Colon (tissue), 2 donors: ENCODE measurements around the gene SMCR8.
"Not testable (repeated sequence)": the region's sequence is repeated elsewhere in the genome, so short reads cannot be mapped to it uniquely, and the experiment has no call there.

Source experiments
- FAIRE-seq: peaks from 2 replicates; lab custom pipeline; 2012; peaks lifted over from hg19 to GRCh38; lab: Jason Lieb, UNC
- donor health status: control.
- donor health status: control.

The SMCR8 gene

GRCh38 chr17:18314731-18315561 lies at the start of gene SMCR8, which contains the start of gene TOP3A:
Gene SMCR8, plus strand, starts transcription at chr17:18315293. Its CDS starts 497 bp downstream, at chr17:18315790.
Gene TOP3A, minus strand, starts transcription at chr17:18314994. Its CDS starts 216 bp downstream, at chr17:18314778.
- no peak for FAIRE-seq

- FAIRE-seq: no peak
Observed at GRCh38 chr17:18267366-18267765, 47.7 kb upstream of the SMCR8 start.

GRCh38 chr17:18267927-18268711 lies 47.0 kb upstream of the SMCR8 start:
- no peak for FAIRE-seq

- FAIRE-seq: no peak
Observed at GRCh38 chr17:18270046-18270931, 44.8 kb upstream of the SMCR8 start.

- FAIRE-seq: no peak
Observed at GRCh38 chr17:18277076-18277475, 38.0 kb upstream of the SMCR8 start.

- FAIRE-seq: no peak
Observed at GRCh38 chr17:18278867-18279266, 36.2 kb upstream of the SMCR8 start.

- no peak for FAIRE-seq
Observed at GRCh38 chr17:18280249-18280648, 34.8 kb upstream of the SMCR8 start.

- FAIRE-seq: no peak
Observed at GRCh38 chr17:18280766-18281371, 34.2 kb upstream of the SMCR8 start.

GRCh38 chr17:18281788-18282187 lies 33.3 kb upstream of the SMCR8 start:
- FAIRE-seq: no peak

- no peak for FAIRE-seq
Observed at GRCh38 chr17:18285296-18285695, 29.8 kb upstream of the SMCR8 start.

GRCh38 chr17:18291718-18292540 lies 23.2 kb upstream of the SMCR8 start:
- FAIRE-seq: no peak

GRCh38 chr17:18298061-18298460 lies 17.0 kb upstream of the SMCR8 start:
- FAIRE-seq: not testable (repeated sequence)

GRCh38 chr17:18300725-18301480 lies 14.2 kb upstream of the SMCR8 start:
- no peak for FAIRE-seq

GRCh38 chr17:18303206-18303605 lies 11.9 kb upstream of the SMCR8 start:
- FAIRE-seq: not testable (repeated sequence)

- no peak for FAIRE-seq
Observed at GRCh38 chr17:18309202-18309601, 5.9 kb upstream of the SMCR8 start.

- no peak for FAIRE-seq
Observed at GRCh38 chr17:18314059-18314730, 898 bp upstream of the SMCR8 start.

- FAIRE-seq: no peak
Observed at GRCh38 chr17:18315562-18315922, 449 bp downstream of the SMCR8 start.

GRCh38 chr17:18315961-18316360 lies 868 bp downstream of the SMCR8 start:
- no peak for FAIRE-seq

GRCh38 chr17:18318117-18318516 lies 3.0 kb downstream of the SMCR8 start:
- no peak for FAIRE-seq
